Mucosa of descending colon (tissue), 3 donors: ENCODE data around the gene EARS2. TPM values are rescaled to one million over a fixed set of nuclear protein-coding genes. Genes with fewer than 3 reads are reported as not detected.

ENCODE experiments used
- ATAC-seq: fragments of 200-7000 bp; cut with Tn5 transposase; one replicate; pipeline ENCODE4 v1.9.1; 2020; ENCODE audit warnings: mild to moderate bottlenecking, moderate library complexity
- DNase-seq, 3 donors: peaks; one replicate each; pipeline ENCODE4 v3.0.0-alpha.2; 2020
- H3K36me3 ChIP-seq: fragments of 200-600 bp; one replicate; pipeline ENCODE4 v1.8.0; 2021; ENCODE audit warnings: low read depth, mild to moderate bottlenecking
- H3K4me1 ChIP-seq: fragments of 200-600 bp; one replicate; pipeline ENCODE4 v1.8.0; 2021; ENCODE audit warnings: low read depth, mild to moderate bottlenecking
- H3K4me3 ChIP-seq: fragments of 200-600 bp; one replicate; pipeline ENCODE4 v1.8.0; 2021; ENCODE audit warnings: mild to moderate bottlenecking
- H3K9me3 ChIP-seq: fragments of 200-600 bp; one replicate; pipeline ENCODE4 v1.8.0; 2021; ENCODE audit warnings: mild to moderate bottlenecking
- intact Hi-C, 2 donors: fragments of 100-400 bp; cut with DNase I in 1 of 2; cut with micrococcal nuclease in 1 of 2; formaldehyde crosslinking; loops; one replicate each; pipeline versions ENCODE4 v1.11.0 to v1.11.1; 2022; cut with DNase I, micrococcal nuclease
- total RNA-seq, 3 donors: library from RNA; stranded (reverse); fragmentation: NEBNext Ultra II Directional in 2 of 3; extraction: Animal tissue kit (Norgen Biotek cat#: 25700) in 2 of 3; gene quantifications; one replicate each; pipeline versions ENCODE4 v1.2.1 to v1.2.4, GENCODE V29; 2021 to 2023
- TF ChIP-seq, protein P1 (sequence below): fragments of 200-600 bp; IDR thresholded peaks from one replicate; pipeline ENCODE4 v1.8.0; 2022; ENCODE audit warnings: antibody characterized with exemption, mild to moderate bottlenecking
- donor health status: DM: no; HTN: no; CAD: no; lungs with moderate emphysema.
- donor health status: DM: no; HTN: no; CAD: no.
- donor health status: DM: no; HTN: yes; CAD: no.

EARS2 gene
- total RNA-seq, 3 donors from 2014 or later: 15.2 to 18.0 (median 17.2) TPM

DNA sequence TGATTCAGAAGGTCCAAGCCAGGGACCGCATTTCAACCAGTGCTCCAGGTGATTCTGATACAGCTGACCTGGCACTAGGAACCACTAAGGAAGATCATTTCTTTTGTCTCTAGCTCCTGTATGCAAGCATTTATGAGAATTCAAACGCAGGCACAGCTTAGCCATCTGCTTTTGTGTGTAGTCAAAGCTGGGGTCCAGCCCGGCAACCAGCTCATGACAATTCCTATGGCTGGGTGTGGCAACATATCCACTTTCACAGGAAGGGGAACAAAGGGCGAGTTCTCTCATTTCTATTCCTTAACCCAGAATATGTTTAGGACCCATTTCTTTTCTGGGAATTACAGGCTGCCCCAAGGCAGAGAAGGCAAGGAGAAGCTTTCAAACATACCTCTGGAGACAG, 76.9 kb downstream of the EARS2 start:
- intact Hi-C loops: no loop called here
- Histone ChIP-seq H3K4me3 (no peak overlapping the region), H3K36me3 (peaks cover 19% of the 10 kb centered on the region), H3K9me3 (no peaks in the 10 kb centered on the region), H3K4me1 (no peaks in the 10 kb centered on the region)
- DNase-seq: no peak
- no peak for ATAC-seq
- TF ChIP-seq, protein P1, sequence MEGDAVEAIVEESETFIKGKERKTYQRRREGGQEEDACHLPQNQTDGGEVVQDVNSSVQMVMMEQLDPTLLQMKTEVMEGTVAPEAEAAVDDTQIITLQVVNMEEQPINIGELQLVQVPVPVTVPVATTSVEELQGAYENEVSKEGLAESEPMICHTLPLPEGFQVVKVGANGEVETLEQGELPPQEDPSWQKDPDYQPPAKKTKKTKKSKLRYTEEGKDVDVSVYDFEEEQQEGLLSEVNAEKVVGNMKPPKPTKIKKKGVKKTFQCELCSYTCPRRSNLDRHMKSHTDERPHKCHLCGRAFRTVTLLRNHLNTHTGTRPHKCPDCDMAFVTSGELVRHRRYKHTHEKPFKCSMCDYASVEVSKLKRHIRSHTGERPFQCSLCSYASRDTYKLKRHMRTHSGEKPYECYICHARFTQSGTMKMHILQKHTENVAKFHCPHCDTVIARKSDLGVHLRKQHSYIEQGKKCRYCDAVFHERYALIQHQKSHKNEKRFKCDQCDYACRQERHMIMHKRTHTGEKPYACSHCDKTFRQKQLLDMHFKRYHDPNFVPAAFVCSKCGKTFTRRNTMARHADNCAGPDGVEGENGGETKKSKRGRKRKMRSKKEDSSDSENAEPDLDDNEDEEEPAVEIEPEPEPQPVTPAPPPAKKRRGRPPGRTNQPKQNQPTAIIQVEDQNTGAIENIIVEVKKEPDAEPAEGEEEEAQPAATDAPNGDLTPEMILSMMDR: no peak

DNA sequence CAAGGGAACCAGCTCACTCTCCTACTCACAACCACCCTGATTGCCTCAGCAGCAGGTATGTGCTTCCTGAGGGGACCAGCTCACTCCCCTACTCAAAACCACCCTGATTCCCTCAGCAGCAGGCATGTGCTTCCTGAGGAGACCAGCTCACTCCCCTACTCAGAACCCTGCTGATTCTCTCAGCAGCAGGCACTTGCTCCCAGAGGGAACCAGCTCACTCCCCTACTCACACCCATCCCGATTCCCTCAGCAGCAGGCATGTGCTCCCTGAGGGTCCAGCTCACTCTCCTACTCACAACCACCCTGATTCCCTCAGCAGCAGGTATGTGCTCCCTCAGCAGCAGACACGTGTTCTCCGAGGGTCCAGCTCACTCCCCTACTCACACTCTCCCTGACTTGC, 78.0 kb downstream of the EARS2 start:
- Histone ChIP-seq H3K4me1 (no peaks in the 10 kb centered on the region), H3K4me3 (no peak overlapping the region), H3K36me3 (peaks cover 19% of the 10 kb centered on the region), H3K9me3 (no peaks in the 10 kb centered on the region)
- no peak for ATAC-seq
- TF ChIP-seq, protein P1: no peak
- DNase-seq: no peak
- intact Hi-C loops: no loop called here

DNA sequence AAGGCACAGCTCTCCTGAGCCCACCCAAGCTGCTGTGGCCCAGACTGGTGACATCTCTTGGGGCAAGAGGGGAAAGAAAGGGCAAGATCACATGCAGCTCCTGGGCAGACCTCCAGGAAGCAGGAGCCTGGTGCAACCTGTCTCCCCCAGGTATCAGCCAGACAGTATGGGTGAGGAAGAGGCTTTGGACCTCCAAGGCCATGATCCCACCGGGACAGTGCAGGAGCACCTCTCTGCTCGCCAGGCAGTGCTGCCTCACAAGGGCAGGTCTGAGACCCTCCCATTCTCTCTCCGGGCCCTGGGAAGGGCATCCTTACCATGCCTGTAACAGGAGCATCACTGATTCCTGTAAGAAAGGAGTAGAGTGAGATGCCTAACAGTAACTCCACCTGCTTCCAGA, 78.6 kb downstream of the EARS2 start:
- no peak for ATAC-seq
- no peak for DNase-seq
- TF ChIP-seq, protein P1: no peak
- Histone ChIP-seq H3K36me3 (peaks cover 19% of the 10 kb centered on the region), H3K4me1 (no peaks in the 10 kb centered on the region), H3K4me3 (no peak overlapping the region), H3K9me3 (no peaks in the 10 kb centered on the region)
- intact Hi-C loops: no loop called here

DNA sequence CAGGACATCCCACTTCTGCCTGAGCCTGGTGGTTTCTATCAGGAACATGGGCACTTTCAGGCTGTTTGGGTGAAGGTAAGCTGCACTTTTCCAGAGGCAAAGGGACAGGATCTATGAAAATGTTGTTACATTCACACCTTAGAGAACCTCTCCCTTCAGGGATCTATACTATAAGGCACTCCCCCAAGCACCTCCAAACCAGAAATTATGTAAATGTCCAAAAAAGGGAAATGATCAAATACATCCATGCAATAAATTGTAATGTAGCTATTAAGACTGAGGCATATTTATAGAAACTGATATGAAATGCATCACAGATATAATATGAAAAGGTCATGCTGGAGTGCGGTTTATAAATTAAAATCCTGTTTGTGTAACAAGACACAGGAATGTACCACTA, 80.9 kb downstream of the EARS2 start:
- Histone ChIP-seq H3K4me3 (no peak overlapping the region), H3K9me3 (no peaks in the 10 kb centered on the region), H3K36me3 (peaks cover 19% of the 10 kb centered on the region), H3K4me1 (no peaks in the 10 kb centered on the region)
- TF ChIP-seq, protein P1: no peak
- ATAC-seq (no peak), DNase-seq (no peak)
- intact Hi-C loops: no loop called here

Other genes starting within 250 kb of the EARS2 start
- gene COG7, start 104.2 kb downstream of the EARS2 start, total RNA-seq: 10 to 100 TPM; 25.4 to 40.5 (median 32.6) TPM
- 10 to 100 TPM; 37.9 to 62.6 (median 47.6) TPM for gene GGA2, start 46.9 kb downstream of the EARS2 start, total RNA-seq
- gene UBFD1, start 377 bp upstream of the EARS2 start, total RNA-seq: 10 to 100 TPM; 27.8 to 38.3 (median 28.5) TPM
- gene NDUFAB1, start 39.0 kb upstream of the EARS2 start, total RNA-seq: 100 to 1,000 TPM; 101 to 126 (median 115) TPM
- 10 to 100 TPM in 2 of 3 donors, 1 to 10 TPM in 1; 7.7 to 12.7 (median 11.0) TPM for gene PALB2, start 84.0 kb upstream of the EARS2 start, total RNA-seq
- 10 to 100 TPM; 57.3 to 73.9 (median 67.7) TPM for gene DCTN5, start 84.1 kb upstream of the EARS2 start, total RNA-seq
- gene PLK1, start 121.5 kb upstream of the EARS2 start, total RNA-seq: 10 to 100 TPM in 2 of 3 donors, 1 to 10 TPM in 1; 4.7 to 28.6 (median 13.3) TPM
- gene ERN2, start 155.9 kb upstream of the EARS2 start, total RNA-seq: 100 to 1,000 TPM in 2 of 3 donors, 10 to 100 TPM in 1; 89.4 to 263 (median 154) TPM
- gene CHP2, start 197.7 kb upstream of the EARS2 start, total RNA-seq: 100 to 1,000 TPM in 2 of 3 donors, 10 to 100 TPM in 1; 97.5 to 432 (median 101) TPM